Sigmoid colon (tissue), 4 donors: Measurements from ENCODE around the gene SCART1.

Source experiments
- EP300 ChIP-seq, 4 donors: sonication (generic); formaldehyde crosslinking; IDR thresholded peaks; one replicate each; pipeline ENCODE4 v1.6.1; 2017; ENCODE audit warnings: antibody characterized with exemption in 4 of 4
- POLR2A ChIP-seq, 2 donors: fragments of 450-650 bp; IDR thresholded peaks; one replicate each; pipeline ENCODE4 v1.6.1; 2016; ENCODE audit warnings: antibody characterized with exemption in 2 of 2, mild to moderate bottlenecking in 2 of 2, moderate library complexity in 2 of 2
- POLR2AphosphoS5 ChIP-seq, 4 donors: sonication (generic); formaldehyde crosslinking; IDR thresholded peaks; one replicate each; pipeline ENCODE4 v1.6.1; 2017; ENCODE audit warnings: antibody characterized with exemption in 4 of 4
- TF ChIP-seq, protein P1 (sequence below), 4 experiments: fragments of 450-650 bp in 3 of 4; fragments of 200-600 bp in 1 of 4; IDR thresholded peaks; one replicate each; pipeline ENCODE4 v1.5.1; 2016 to 2019; ENCODE audit warnings: antibody characterized with exemption in 4 of 4, mild to moderate bottlenecking in 3 of 4, moderate library complexity in 2 of 4

DNA sequence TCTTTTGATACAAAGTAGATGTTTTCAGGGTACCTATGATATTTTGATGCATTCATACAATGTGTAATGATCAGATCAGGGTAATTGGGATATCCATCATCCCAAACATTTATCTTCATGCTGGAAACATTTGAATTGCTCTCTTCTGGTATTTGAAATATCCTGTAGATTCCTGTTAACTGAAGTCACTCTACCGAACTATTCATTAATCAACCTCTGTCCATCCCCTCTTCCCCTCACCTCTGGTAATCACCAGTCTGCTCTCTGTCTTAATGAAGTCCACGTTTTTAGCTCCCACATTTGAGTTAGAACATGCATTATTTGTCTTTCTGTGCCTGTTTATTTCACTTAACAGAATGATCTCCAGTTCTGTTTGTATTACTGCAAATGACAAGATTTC, 48.5 kb upstream of the SCART1 start:
- TF ChIP-seq POLR2A (IDR thresholded peaks at IDR 0.05) (no peak), POLR2AphosphoS5 (IDR thresholded peaks at IDR 0.05) (no peak), EP300 (IDR thresholded peaks at IDR 0.05) (no peak)
- TF ChIP-seq, protein P1, sequence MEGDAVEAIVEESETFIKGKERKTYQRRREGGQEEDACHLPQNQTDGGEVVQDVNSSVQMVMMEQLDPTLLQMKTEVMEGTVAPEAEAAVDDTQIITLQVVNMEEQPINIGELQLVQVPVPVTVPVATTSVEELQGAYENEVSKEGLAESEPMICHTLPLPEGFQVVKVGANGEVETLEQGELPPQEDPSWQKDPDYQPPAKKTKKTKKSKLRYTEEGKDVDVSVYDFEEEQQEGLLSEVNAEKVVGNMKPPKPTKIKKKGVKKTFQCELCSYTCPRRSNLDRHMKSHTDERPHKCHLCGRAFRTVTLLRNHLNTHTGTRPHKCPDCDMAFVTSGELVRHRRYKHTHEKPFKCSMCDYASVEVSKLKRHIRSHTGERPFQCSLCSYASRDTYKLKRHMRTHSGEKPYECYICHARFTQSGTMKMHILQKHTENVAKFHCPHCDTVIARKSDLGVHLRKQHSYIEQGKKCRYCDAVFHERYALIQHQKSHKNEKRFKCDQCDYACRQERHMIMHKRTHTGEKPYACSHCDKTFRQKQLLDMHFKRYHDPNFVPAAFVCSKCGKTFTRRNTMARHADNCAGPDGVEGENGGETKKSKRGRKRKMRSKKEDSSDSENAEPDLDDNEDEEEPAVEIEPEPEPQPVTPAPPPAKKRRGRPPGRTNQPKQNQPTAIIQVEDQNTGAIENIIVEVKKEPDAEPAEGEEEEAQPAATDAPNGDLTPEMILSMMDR (IDR thresholded peaks at IDR 0.05) = no peak
